ENCODE data around the gene PGLYRP2. TPM values are rescaled to one million over a fixed set of nuclear protein-coding genes. Genes with fewer than 3 reads are reported as not detected.

Gene PGLYRP2
- total and polyA plus RNA-seq, 4 experiments from 2014 or later = 0.19 to 0.91 (median 0.42) TPM

DNA sequence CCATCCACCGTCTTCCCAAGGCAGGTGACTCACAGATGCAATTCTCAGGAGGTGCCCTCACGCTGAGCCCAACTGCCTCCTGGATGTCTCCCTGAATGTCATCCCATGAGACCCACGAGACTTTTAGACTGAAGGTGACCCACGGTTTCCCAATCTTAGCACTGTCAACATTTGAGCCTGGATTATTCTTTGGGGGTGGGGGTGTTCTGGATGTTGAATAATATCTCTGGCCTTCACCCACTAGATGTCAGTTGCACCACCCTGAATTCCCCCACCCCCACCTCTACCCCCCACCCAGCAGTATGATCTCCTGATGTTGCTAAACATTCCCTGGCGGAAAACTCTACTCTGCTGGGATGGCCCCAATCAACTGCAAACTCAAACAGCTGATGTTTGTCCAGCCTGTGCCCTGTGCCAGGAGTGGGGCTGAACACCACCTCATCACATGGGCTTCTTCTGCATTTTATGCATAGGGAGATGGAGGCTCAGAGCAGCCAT, 26.8 kb upstream of the PGLYRP2 start:
- POLR2A ChIA-PET (ENCODE audit: partially characterized antibody) = interaction anchor here (1.5 kb wide), 1 partner anchor 39 kb away, joined by 4 read pairs; no protein-coding TSS in a partner anchor
- no peak overlapping the region for H3K4me3 Mint-ChIP-seq
- peaks cover 1 to 3% of the 10 kb centered on the region in 2 donors for H3K27me3 Mint-ChIP-seq
- no peaks in the 10 kb centered on the region for H3K36me3 ChIP-seq (ENCODE audit: insufficient read depth, low read length)
- peaks cover 15 to 26% (median 21%) of the 10 kb centered on the region in 4 donors for H3K4me1 Mint-ChIP-seq
- peaks cover 5% of the 10 kb centered on the region for H3K27me3 ChIP-seq (ENCODE audit: insufficient read depth, low read length)
- DNase-seq = no peak
- intact Hi-C loops (cut with micrococcal nuclease) = no loop called here
- H3K4me3 ChIP-seq (ENCODE audit: low read length in 2 of 2) = no peak overlapping the region
- no peaks in the 10 kb centered on the region for H3K9me3 ChIP-seq (ENCODE audit: control insufficient read depth in 1 of 2, low read length in 2 of 2)
- H3K9me3 Mint-ChIP-seq = no peaks in the 10 kb centered on the region
- peak overlapping the region in 1 of 7 donors; percentile 29 for H3K27ac Mint-ChIP-seq
- H3K36me3 Mint-ChIP-seq = no peaks in the 10 kb centered on the region
- H3K4me1 ChIP-seq (ENCODE audit: insufficient read depth, low read length) = peaks cover 16% of the 10 kb centered on the region
- CTCF ChIA-PET (ENCODE audit: partially characterized antibody) = interaction anchor here (0.8 kb wide), 1 partner anchor 50 kb away, joined by 3 read pairs; no protein-coding TSS in a partner anchor
- no peak overlapping the region for H3K27ac ChIP-seq (ENCODE audit: low read depth, low read length)

DNA sequence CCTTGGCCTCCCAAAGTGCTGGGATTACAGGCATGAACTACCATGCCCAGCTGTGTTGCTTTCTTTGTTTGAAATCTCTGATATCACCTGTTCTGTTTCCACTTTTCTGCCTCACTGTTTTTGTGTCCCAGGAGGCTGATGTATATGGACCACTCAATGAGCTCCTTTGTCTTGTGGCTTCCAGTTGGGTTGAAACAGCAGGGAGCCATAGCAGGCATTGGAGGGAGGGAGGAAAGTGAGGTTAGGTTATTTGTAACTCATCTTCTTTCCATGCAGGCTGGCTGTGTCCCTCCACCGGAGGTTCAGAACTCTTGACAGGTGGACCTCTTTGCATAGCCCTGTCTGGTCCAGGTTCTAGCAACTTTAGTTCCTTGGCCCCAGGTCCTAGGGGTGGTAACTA, 23.0 kb upstream of the PGLYRP2 start:
- Mint-ChIP-seq H3K4me3 (no peak overlapping the region), H3K4me1 (peaks cover 2 to 19% (median 6%) of the 10 kb centered on the region in 4 donors)

DNA sequence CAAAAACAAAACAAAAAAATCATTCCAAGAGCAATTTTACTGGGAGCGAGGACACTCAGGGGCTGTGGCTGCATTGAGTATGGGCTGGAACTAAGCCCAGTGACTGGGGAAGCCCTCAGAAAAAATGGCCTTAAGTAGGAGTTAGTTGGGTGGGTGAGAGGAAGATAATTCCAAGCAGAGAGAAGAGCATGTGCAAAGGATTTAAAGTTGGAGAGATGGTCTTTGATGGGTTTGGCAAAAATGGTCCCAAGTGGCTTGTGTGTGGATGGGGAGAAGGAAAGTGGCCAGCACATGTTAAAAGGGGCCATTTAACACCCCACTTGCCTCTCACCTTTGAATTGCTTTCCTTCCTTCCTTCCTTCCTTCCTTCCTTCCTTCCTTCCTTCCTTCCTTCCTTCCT, 22.3 kb upstream of the PGLYRP2 start:
- ChIA-PET POLR2A (ENCODE audit: partially characterized antibody) (interaction anchor here (1.5 to 1.8 kb wide), 2 partner anchors 12 to 38 kb away, joined by 4 to 9 read pairs; partner anchors contain the start of gene RASAL3), CTCF (ENCODE audit: partially characterized antibody) (no interaction called here)
- Mint-ChIP-seq H3K9me3 (no peaks in the 10 kb centered on the region), H3K4me3 (no peak overlapping the region), H3K27ac (peak overlapping the region in 1 of 7 donors; percentile 28), H3K4me1 (peaks cover 0 to 18% (median 6%) of the 10 kb centered on the region in 4 donors), H3K27me3 (no peaks in the 10 kb centered on the region), H3K36me3 (no peaks in the 10 kb centered on the region)
- intact Hi-C loops (cut with micrococcal nuclease) = no loop called here
- no peak overlapping the region for H3K4me3 ChIP-seq (ENCODE audit: low read length in 2 of 2)
- H3K27me3 ChIP-seq (ENCODE audit: insufficient read depth, low read length) = no peaks in the 10 kb centered on the region
- no peaks in the 10 kb centered on the region for H3K4me1 ChIP-seq (ENCODE audit: insufficient read depth, low read length)
- no peak for DNase-seq
- H3K36me3 ChIP-seq (ENCODE audit: insufficient read depth, low read length) = no peaks in the 10 kb centered on the region
- no peak overlapping the region for H3K27ac ChIP-seq (ENCODE audit: low read depth, low read length)
- H3K9me3 ChIP-seq (ENCODE audit: control insufficient read depth in 1 of 2, low read length in 2 of 2) = no peaks in the 10 kb centered on the region

More for the DNA sequence above, 23.0 kb upstream of the PGLYRP2 start:
- no peaks in the 10 kb centered on the region for H3K27me3 Mint-ChIP-seq
- CTCF ChIA-PET (ENCODE audit: partially characterized antibody) = no interaction called here
- no peaks in the 10 kb centered on the region for H3K9me3 ChIP-seq (ENCODE audit: control insufficient read depth in 1 of 2, low read length in 2 of 2)
- H3K4me1 ChIP-seq (ENCODE audit: insufficient read depth, low read length) = no peaks in the 10 kb centered on the region
- H3K27ac ChIP-seq (ENCODE audit: low read depth, low read length) = no peak overlapping the region
- H3K36me3 ChIP-seq (ENCODE audit: insufficient read depth, low read length) = no peaks in the 10 kb centered on the region
- POLR2A ChIA-PET (ENCODE audit: partially characterized antibody) = interaction anchor here (1.5 kb wide), 1 partner anchor 12 kb away, joined by 4 read pairs; no protein-coding TSS in a partner anchor
- no peaks in the 10 kb centered on the region for H3K36me3 Mint-ChIP-seq
- intact Hi-C loops (cut with micrococcal nuclease) = no loop called here
- no peak overlapping the region for H3K27ac Mint-ChIP-seq
- H3K4me3 ChIP-seq (ENCODE audit: low read length in 2 of 2) = no peak overlapping the region
- H3K9me3 Mint-ChIP-seq = no peaks in the 10 kb centered on the region
- DNase-seq = no peak
- no peaks in the 10 kb centered on the region for H3K27me3 ChIP-seq (ENCODE audit: insufficient read depth, low read length)

DNA sequence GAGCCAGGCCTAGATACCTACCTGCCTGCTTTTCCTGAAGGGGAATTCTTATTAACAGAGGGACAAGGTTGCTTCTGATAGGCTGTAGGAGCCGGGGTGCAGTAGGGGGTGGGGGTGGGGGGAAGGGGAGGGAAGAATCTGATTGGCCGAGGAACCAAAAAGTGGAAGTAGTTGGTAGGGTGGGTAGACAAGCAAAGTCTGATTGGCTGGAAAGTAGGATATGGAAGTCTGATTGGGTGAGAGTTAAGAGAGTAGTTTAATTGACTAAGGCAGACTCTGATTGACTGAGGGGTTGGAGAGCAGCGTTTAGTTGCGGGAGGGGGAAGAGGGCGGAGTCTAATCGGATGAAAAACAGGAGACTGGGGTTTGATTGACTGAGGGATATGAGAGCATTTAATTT, 19.6 kb upstream of the PGLYRP2 start:
- Mint-ChIP-seq H3K36me3 (no peaks in the 10 kb centered on the region), H3K4me3 (no peak overlapping the region), H3K27me3 (no peaks in the 10 kb centered on the region), H3K9me3 (no peaks in the 10 kb centered on the region), H3K27ac (no peak overlapping the region), H3K4me1 (peaks cover 0 to 16% (median 6%) of the 10 kb centered on the region in 4 donors)
- ChIA-PET CTCF (ENCODE audit: partially characterized antibody) (no interaction called here), POLR2A (ENCODE audit: partially characterized antibody) (no interaction called here)
- no peak for DNase-seq
- Histone ChIP-seq H3K9me3 (ENCODE audit: control insufficient read depth in 1 of 2, low read length in 2 of 2) (no peaks in the 10 kb centered on the region), H3K27me3 (ENCODE audit: insufficient read depth, low read length) (no peaks in the 10 kb centered on the region), H3K27ac (ENCODE audit: low read depth, low read length) (no peak overlapping the region), H3K4me1 (ENCODE audit: insufficient read depth, low read length) (no peaks in the 10 kb centered on the region), H3K4me3 (ENCODE audit: low read length in 2 of 2) (no peak overlapping the region), H3K36me3 (ENCODE audit: insufficient read depth, low read length) (no peaks in the 10 kb centered on the region)
- intact Hi-C loops (cut with micrococcal nuclease) = no loop called here

DNA sequence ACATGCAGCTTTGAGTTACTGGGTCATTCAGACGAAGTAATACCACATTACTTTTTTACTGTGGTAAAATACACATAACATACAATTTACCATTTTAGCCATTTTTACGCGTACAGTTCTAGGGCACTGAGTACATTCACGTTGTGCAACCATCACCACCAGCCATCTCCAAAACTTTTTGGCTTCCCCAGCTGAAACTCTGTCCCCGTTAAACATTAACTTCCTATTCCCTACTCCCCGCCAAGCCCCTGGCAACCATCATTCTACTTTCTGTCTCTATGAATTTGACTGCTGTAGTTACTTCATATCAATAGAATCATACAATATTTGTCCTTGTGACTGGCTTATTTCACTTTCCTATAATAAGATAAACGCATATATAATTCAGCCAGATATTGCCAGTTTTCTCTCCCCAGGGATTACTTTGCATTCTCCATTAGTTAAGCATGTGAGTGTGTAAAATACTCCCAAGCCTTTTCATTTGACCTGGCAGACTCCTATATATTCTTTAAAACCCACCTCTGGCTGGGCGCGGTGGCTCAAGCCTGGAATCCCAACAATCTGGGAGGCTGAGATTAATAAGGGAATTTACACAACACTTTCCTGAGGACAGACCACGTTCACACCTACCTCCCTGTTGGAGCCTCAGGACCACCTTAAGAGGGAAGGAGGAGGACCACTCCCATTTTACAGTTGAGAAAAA, 19.0 kb upstream of the PGLYRP2 start:
- Mint-ChIP-seq H3K4me1 (peaks cover 0 to 16% (median 6%) of the 10 kb centered on the region in 4 donors), H3K36me3 (no peaks in the 10 kb centered on the region), H3K9me3 (no peaks in the 10 kb centered on the region), H3K27me3 (no peaks in the 10 kb centered on the region), H3K27ac (peak overlapping the region in 1 of 7 donors; percentile 2), H3K4me3 (no peak overlapping the region)
- Histone ChIP-seq H3K36me3 (ENCODE audit: insufficient read depth, low read length) (no peaks in the 10 kb centered on the region), H3K9me3 (ENCODE audit: control insufficient read depth in 1 of 2, low read length in 2 of 2) (no peaks in the 10 kb centered on the region), H3K27me3 (ENCODE audit: insufficient read depth, low read length) (no peaks in the 10 kb centered on the region), H3K4me3 (ENCODE audit: low read length in 2 of 2) (no peak overlapping the region), H3K27ac (ENCODE audit: low read depth, low read length) (no peak overlapping the region), H3K4me1 (ENCODE audit: insufficient read depth, low read length) (no peaks in the 10 kb centered on the region)
- DNase-seq = no peak
- intact Hi-C loops (cut with micrococcal nuclease) = no loop called here
- ChIA-PET POLR2A (ENCODE audit: partially characterized antibody) (no interaction called here), CTCF (ENCODE audit: partially characterized antibody) (interaction anchor here (1.0 kb wide), 1 partner anchor 26 kb away, joined by 3 read pairs; no protein-coding TSS in a partner anchor)

DNA sequence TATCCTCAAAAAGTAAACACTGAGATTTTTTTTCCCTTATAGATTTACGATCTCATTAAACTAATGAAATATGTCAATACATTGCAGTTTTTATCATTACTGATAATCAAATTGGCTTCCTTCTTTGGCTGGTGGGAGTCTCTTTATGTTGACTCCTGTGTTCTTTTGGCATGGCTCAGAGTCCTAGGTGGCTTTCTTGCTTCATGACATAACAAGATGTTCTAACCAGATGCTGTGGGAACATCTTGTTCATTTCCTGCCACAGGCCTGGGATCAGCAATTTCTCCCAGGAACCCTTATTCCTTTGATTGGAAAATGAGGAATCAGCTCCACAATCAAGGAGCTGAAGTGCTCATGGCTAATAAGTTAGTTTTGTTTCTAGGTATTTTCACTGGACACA, 15.8 kb upstream of the PGLYRP2 start:
- ChIA-PET POLR2A (ENCODE audit: partially characterized antibody) (no interaction called here), CTCF (ENCODE audit: partially characterized antibody) (no interaction called here)
- Mint-ChIP-seq H3K27me3 (no peaks in the 10 kb centered on the region), H3K36me3 (no peaks in the 10 kb centered on the region), H3K4me1 (peaks cover 0 to 3% (median 1%) of the 10 kb centered on the region in 4 donors), H3K27ac (no peak overlapping the region), H3K9me3 (no peaks in the 10 kb centered on the region), H3K4me3 (no peak overlapping the region)
- no peak overlapping the region for H3K4me3 ChIP-seq (ENCODE audit: low read length in 2 of 2)
- no peaks in the 10 kb centered on the region for H3K9me3 ChIP-seq (ENCODE audit: control insufficient read depth in 1 of 2, low read length in 2 of 2)
- no peaks in the 10 kb centered on the region for H3K36me3 ChIP-seq (ENCODE audit: insufficient read depth, low read length)
- no peaks in the 10 kb centered on the region for H3K27me3 ChIP-seq (ENCODE audit: insufficient read depth, low read length)
- H3K27ac ChIP-seq (ENCODE audit: low read depth, low read length) = no peak overlapping the region
- intact Hi-C loops (cut with micrococcal nuclease) = no loop called here
- DNase-seq = no peak
- H3K4me1 ChIP-seq (ENCODE audit: insufficient read depth, low read length) = no peaks in the 10 kb centered on the region

DNA sequence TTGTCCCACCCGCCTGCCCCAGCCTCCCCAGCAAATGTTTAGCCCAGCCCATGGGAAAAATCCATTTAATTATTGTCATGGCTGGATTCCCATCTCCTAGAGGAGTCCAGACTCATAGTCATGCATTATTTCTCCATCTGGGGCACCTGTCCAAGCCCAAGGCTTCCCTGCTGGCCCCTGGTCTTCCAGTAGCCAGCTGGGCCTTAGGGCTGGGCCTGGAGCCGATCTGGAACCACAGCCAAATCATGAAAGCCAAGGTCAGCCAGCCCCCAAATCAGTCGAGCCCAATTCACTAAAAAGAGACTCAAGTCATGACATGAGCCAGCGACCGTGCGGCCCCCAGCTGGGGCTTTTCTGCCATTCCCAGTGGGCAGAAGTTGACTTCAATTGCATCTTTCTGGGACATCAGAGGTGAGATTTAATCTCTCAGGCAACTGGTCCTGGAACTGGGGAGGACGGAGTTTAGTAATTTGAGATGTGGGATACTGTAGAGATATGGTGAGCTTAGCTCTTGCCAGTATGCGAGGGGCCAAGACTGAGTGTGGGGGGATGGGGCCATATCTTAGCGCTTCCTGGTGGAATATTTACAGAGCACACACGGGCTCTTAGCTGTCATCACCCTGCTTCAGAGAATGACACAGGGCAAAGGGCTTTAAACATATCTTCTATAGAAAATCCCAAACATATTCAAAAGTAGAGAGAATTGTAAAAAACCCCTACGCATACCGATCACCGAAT, 9.4 kb upstream of the PGLYRP2 start:
- Mint-ChIP-seq H3K4me3 (no peak overlapping the region), H3K9me3 (no peaks in the 10 kb centered on the region), H3K36me3 (no peaks in the 10 kb centered on the region), H3K27ac (no peak overlapping the region), H3K27me3 (no peaks in the 10 kb centered on the region), H3K4me1 (peaks cover 0 to 2% (median 0%) of the 10 kb centered on the region in 4 donors)
- ChIA-PET CTCF (ENCODE audit: partially characterized antibody) (no interaction called here), POLR2A (ENCODE audit: partially characterized antibody) (no interaction called here)
- no peaks in the 10 kb centered on the region for H3K27me3 ChIP-seq (ENCODE audit: insufficient read depth, low read length)
- H3K27ac ChIP-seq (ENCODE audit: low read depth, low read length) = no peak overlapping the region
- DNase-seq = no peak
- H3K4me1 ChIP-seq (ENCODE audit: insufficient read depth, low read length) = no peaks in the 10 kb centered on the region
- H3K36me3 ChIP-seq (ENCODE audit: insufficient read depth, low read length) = no peaks in the 10 kb centered on the region
- H3K4me3 ChIP-seq (ENCODE audit: low read length in 2 of 2) = no peak overlapping the region
- H3K9me3 ChIP-seq (ENCODE audit: control insufficient read depth in 1 of 2, low read length in 2 of 2) = no peaks in the 10 kb centered on the region
- intact Hi-C loops (cut with micrococcal nuclease) = no loop called here

Data from CD4-positive, alpha-beta memory T cell (primary cell).